Mesothelial cell of epicardium (in vitro differentiated cells): ENCODE data around the gene NLK. TPM values are rescaled to one million over a fixed set of nuclear protein-coding genes. Genes with fewer than 3 reads are reported as not detected.

Experiments
- DNase-seq, 2 experiments: peaks; one replicate each; pipeline ENCODE4 v3.0.0; 2021; ENCODE audit warnings: low spot score in 2 of 2; ENCODE audit not compliant: unreplicated experiment in 2 of 2
- H3K27ac Mint-ChIP-seq: 2 replicates; pipeline ENCODE4 v1.8.0; 2021; ENCODE audit warnings: mixed read lengths
- H3K27me3 Mint-ChIP-seq: 2 replicates; pipeline ENCODE4 v1.8.0; 2021; ENCODE audit warnings: low read depth, mixed read lengths
- H3K36me3 Mint-ChIP-seq: 2 replicates; pipeline ENCODE4 v1.8.0; 2021; ENCODE audit warnings: mixed read lengths
- H3K4me1 Mint-ChIP-seq: 2 replicates; pipeline ENCODE4 v1.8.0; 2021; ENCODE audit warnings: mixed read lengths
- H3K4me3 Mint-ChIP-seq: 2 replicates; pipeline ENCODE4 v1.8.0; 2021; ENCODE audit warnings: mild to moderate bottlenecking, moderate library complexity, mixed read lengths
- H3K9me3 Mint-ChIP-seq: 2 replicates; pipeline ENCODE4 v1.8.0; 2021; ENCODE audit warnings: mixed read lengths
- CTCF ChIP-seq: fragments of 200-600 bp; sonication (generic); IDR thresholded peaks from one replicate; pipeline ENCODE4 v1.5.0; 2021; ENCODE audit warnings: antibody characterized with exemption; ENCODE audit not compliant: unreplicated experiment
- total RNA-seq: library from RNA; stranded (reverse); gene quantifications from 3 replicates; pipeline ENCODE4 v1.2.1, GENCODE V29; 2021

NLK gene
- total RNA-seq, 1 donor from 2014 or later: 22.6 TPM

GRCh38 chr17:28087743-28088142 lies 45.3 kb downstream of the NLK start:
- H3K27ac Mint-ChIP-seq: no peak overlapping the region
- H3K27me3 Mint-ChIP-seq: no peaks in the 10 kb centered on the region
- DNase-seq: no peak
- H3K4me1 Mint-ChIP-seq: peaks cover 12% of the 10 kb centered on the region
- TF ChIP-seq CTCF: no peak
- peaks cover 15% of the 10 kb centered on the region for H3K9me3 Mint-ChIP-seq
- no peak overlapping the region for H3K4me3 Mint-ChIP-seq
- H3K36me3 Mint-ChIP-seq: peaks cover 11% of the 10 kb centered on the region

GRCh38 chr17:28090551-28090950 lies 48.1 kb downstream of the NLK start:
- Mint-ChIP-seq H3K4me1 (peaks cover 6% of the 10 kb centered on the region), H3K27me3 (no peaks in the 10 kb centered on the region), H3K27ac (no peak overlapping the region), H3K36me3 (peaks cover 11% of the 10 kb centered on the region), H3K4me3 (no peak overlapping the region), H3K9me3 (peaks cover 15% of the 10 kb centered on the region)
- no peak for DNase-seq
- TF ChIP-seq CTCF: no peak

- no peak overlapping the region for H3K27ac Mint-ChIP-seq
- TF ChIP-seq CTCF: no peak
- no peak for DNase-seq
- no peak overlapping the region for H3K4me3 Mint-ChIP-seq
- H3K9me3 Mint-ChIP-seq: peaks cover 15% of the 10 kb centered on the region
- no peaks in the 10 kb centered on the region for H3K27me3 Mint-ChIP-seq
- H3K36me3 Mint-ChIP-seq: peaks cover 11% of the 10 kb centered on the region
- H3K4me1 Mint-ChIP-seq: peaks cover 6% of the 10 kb centered on the region
Observed at GRCh38 chr17:28092088-28092487, 49.6 kb downstream of the NLK start.

- Mint-ChIP-seq H3K27ac (no peak overlapping the region), H3K27me3 (no peaks in the 10 kb centered on the region)
Observed at GRCh38 chr17:28093999-28094716, 51.7 kb downstream of the NLK start.

GRCh38 chr17:28096756-28097155 lies 54.3 kb downstream of the NLK start:
- Mint-ChIP-seq H3K36me3 (peaks cover 5% of the 10 kb centered on the region), H3K27ac (no peak overlapping the region), H3K4me3 (no peak overlapping the region), H3K9me3 (no peaks in the 10 kb centered on the region), H3K4me1 (peaks cover 2% of the 10 kb centered on the region), H3K27me3 (no peaks in the 10 kb centered on the region)
- no peak for TF ChIP-seq CTCF
- DNase-seq: no peak

More at GRCh38 chr17:28093999-28094716, 51.7 kb downstream of the NLK start:
- Mint-ChIP-seq H3K36me3 (peaks cover 10% of the 10 kb centered on the region), H3K4me1 (peaks cover 6% of the 10 kb centered on the region), H3K9me3 (peaks cover 13% of the 10 kb centered on the region), H3K4me3 (no peak overlapping the region)
- DNase-seq: no peak
- no peak for TF ChIP-seq CTCF
